NCI-H2171 treated with DMSO at 0.1 percent for 48 hours (cell line): ENCODE data around the gene METRNL.
"Not testable (repeated sequence)": the region's sequence is repeated elsewhere in the genome, so short reads cannot be mapped to it uniquely, and the experiment has no call there.

Source experiments
- DNase-seq: peaks from one replicate; lab custom pipeline; 2025; lab: John Stamatoyannopoulos, UW

The METRNL gene

DNA sequence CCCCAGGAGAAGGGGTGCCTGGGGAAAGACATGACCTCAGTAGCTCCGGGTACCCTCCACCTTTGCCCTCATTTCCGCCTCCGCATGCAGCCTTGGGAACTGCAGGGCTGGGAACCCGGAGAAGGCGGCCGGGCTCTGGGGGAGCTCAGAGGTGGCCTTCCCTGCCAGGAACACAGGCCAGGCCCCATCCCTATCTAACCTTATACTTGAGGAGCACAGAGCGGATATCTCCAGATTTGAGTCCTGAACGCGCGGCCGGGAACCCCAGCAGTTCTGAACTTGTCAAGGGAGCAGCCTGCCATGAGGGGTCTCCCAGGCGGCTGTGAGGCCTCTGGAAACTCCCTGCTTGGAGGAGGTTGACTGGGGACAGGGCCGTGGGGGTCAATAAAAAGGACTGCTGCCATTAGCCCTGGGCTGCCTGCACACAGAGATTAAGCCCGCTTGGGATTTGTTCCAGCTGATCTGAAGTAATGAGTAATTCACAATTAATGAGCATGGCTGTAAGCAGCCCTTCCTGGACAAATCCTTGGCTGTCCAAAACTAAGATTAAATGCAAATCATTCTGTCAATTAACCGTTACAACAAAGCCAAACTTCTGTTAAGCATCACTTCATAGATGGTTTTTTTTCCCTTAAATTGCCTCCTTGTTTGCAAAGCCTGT, 26.3 kb upstream of the METRNL start:
- DNase-seq = no peak

DNA sequence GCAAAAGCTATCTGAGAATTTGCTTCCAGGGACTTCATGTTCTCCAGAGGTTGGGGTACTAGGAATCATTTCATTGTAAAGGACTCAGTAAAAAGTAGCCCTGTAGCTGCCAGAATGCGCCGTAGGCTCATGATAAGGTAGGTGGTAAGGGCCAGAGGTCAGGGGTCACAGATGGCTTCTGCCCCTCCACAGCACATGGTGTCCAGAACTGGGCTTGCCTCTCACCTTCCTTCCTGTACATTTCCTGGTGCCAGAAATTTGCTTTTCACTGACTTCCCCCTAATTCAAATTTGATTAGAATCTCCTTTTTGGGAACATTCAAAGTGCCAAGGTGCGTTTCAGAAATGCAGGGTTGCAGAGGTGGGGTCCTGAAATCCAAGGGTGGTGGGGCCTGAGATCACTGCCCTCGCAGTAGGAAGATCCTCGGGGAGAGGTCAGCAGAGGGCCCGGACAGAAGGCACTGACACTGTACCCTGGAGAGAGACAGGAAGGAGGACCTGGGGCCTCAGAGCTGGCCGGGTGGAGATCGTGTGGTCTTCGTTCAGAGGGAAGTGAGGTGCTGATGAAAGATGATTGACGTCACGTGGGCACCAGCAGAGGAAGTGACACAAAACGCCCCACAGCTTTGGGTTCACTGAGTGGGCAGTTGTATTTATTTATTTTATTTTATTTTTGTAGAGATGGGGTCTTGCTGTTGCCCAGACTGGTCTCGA, 25.5 kb upstream of the METRNL start:
- no peak for DNase-seq

DNA sequence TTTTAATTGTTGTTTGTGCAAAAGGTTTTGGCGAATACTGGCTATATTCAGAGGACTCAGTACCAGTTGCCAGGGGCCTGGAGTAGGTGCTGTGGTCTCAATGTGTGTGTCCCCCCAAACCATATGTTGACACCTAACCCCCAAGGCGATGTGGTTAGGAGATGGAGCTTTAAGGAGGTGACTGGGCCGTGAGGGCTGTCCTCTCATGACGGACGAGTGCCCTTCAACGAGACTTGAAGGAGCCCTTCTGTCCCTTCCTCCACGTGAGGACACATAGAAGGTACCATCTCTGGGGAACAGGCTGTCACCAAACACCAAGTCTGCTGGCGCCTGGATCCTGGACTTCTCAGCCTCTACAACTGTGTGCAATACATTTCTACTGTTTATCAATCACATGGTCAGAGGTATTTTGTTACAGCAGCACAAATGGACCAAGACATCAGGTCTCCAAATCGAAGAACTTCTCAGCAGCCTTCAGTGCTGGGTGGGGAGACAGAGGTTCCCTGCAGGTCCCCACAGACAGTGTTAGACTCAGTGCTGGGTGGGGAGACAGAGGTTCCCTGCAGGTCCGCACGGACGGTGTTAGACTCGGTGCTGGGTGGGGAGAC, 24.8 kb upstream of the METRNL start:
- DNase-seq = no peak

DNA sequence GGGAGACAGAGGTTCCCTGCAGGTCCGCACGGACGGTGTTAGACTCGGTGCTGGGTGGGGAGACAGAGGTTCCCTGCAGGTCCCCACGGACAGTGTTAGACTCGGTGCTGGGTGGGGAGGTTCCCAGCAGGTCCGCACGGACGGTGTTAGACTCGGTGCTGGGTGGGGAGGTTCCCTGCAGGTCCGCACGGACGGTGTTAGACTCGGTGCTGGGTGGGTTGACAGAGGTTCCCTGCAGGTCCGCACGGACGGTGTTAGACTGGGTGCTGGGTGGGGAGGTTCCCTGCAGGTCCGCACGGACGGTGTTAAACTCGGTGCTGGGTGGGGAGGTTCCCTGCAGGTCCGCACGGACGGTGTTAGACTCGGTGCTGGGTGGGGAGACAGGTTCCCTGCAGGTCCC, 24.2 kb upstream of the METRNL start:
- DNase-seq = not testable (repeated sequence)

DNA sequence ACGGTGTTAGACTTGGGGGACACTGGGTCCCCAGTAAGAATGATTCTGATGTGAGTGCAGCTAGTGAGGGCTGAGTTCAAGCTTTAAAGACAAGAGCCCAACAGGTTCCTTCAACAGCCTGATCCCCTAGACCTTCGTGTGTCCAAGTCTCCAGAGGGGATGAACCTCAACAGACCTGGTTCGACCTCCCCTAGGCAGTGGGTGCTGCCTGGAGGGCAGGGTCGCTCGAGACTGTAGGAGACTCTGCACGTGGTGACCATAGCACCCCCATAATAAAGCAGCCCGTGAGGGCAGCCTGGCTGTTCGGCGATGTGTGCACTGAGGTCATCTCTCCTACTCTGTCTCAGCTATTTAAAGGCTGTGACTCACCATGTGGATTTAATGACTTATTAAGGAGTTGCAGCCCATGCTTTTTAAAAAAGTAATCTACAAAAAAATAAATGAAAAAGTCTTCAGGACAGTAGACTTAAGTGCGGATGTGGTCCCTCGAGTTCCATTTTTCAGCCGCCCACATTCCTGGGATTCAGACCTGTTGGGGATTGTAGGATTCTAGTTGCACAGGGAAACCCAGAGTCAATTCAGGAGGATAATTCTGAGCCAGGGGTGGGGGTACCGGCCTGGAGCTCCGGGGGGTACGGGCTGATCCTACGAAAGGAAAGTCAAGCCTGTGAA, 23.4 kb upstream of the METRNL start:
- DNase-seq = no peak

DNA sequence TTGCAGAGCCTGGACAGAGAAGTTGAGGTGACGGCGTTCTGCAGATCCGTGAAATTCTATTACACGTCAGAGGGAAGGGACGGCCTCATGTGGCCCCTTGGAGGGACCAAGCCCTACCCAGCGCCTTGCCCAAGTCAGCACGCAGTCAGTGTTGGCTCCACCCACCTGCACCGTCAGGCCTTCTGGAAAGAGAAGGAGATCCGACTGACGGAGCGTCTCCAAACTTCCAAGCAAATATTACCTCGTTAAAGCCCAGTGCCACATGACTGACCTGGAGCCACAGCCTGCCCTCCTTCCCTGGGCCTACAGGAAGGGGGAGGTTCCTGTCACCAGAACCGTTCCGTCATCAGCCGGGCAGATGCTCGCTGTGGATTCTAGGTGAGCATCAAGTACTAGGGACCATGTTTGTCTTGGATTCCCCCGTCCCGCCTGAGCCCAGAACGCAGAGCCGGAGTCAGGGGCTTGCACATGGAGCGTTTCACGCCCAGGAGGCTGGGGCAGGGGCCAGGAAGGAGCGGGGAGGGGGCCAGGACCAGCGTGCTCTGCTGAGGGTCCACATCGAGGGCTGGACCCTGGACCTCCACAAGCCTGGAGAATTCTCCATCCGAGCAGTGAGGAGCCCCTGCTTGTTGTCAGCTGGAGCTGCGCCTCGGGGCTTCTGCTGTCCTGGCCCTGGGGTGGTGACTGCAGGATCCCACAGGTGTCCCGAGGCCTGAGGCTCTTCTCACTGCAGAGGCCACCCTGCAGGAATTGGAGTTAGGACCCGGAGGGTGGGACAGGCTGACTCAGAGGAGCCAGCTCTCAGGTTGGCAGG, 22.6 kb upstream of the METRNL start:
- no peak for DNase-seq

DNA sequence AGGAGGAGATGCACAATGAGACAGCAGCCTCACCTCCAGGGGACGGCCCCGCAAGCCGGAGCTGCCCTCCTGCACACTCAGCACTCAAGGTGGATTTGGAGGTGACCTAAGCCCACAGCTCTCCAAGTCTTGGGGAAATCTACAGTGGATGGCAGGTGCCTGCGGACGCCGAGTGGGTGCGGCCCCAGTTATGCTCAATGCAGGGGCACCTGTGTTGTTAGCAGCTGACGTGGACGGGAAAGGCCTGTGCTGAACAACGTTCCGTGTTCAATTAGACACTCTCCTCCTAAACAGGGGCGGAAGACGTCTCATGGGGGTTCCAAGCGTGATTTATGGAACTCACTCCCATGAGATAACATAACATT, 22.0 kb upstream of the METRNL start:
- no peak for DNase-seq

DNA sequence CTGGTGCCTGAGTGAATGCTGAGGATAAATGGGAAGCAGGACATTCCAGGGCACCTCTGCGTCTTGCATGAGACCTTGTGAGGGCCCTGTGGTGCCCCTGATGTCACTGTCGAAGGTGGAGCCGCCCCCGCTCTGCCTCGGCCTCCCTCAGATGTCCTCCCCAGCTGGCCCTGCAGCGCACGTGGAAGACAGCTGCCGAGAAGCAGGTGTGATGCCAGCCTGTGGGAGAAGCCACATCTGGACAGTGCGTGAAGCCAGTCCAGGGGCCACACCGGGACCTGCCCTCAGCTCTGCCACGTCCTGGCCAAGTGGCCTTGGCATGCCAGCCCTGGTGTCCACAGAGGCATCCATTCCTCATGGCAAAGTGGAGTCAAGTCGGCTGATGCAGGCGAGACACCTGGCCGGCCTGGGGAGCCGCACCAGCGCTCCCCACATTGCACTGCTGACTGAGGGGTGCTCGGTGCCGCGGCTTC, 21.6 kb upstream of the METRNL start:
- no peak for DNase-seq

DNA sequence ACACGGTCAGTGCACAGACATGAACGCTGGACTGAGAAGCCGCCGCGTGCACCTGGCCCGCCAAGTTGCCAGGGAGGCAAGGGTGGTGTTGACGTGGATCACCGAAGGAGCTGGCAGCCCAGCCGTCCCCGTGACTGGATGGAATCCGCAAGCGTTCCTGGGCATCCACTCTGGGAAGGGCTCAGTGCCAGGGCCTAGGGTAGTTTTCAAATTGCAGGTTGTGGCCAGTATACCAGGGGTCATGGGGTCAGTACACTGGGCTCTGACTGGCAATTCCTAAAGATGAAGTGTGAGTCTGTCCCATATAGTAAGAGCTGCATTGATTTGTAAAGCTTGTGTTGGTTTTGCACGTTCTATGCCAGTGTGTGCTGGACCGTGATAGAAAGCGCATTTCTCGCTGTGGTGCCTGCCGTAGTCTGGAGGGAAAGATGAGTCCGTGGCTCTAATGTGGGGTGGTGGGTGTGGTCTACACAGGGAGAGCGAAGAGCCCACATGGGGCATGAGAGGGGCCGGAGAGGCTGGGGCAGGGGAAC, 21.1 kb upstream of the METRNL start:
- DNase-seq = no peak

DNA sequence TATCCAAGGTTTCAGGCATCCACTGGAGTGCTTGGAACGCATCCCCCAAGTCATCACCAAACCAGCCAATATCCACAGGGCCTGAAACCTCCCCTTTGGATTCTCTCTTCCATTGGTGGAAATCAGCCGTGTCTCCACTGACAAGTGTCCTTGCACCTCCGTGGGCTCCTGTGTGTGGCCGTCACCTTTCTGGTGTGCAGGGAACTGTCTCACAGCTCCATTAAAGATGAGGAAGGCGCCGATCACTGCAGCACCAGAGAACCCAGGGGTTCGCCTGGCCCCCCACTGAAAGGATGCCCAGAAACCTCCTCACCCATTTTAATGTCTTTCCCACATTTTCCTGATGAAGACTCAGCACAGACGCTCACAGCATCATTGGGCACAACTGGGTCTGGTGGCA, 17.8 kb upstream of the METRNL start:
- no peak for DNase-seq

DNA sequence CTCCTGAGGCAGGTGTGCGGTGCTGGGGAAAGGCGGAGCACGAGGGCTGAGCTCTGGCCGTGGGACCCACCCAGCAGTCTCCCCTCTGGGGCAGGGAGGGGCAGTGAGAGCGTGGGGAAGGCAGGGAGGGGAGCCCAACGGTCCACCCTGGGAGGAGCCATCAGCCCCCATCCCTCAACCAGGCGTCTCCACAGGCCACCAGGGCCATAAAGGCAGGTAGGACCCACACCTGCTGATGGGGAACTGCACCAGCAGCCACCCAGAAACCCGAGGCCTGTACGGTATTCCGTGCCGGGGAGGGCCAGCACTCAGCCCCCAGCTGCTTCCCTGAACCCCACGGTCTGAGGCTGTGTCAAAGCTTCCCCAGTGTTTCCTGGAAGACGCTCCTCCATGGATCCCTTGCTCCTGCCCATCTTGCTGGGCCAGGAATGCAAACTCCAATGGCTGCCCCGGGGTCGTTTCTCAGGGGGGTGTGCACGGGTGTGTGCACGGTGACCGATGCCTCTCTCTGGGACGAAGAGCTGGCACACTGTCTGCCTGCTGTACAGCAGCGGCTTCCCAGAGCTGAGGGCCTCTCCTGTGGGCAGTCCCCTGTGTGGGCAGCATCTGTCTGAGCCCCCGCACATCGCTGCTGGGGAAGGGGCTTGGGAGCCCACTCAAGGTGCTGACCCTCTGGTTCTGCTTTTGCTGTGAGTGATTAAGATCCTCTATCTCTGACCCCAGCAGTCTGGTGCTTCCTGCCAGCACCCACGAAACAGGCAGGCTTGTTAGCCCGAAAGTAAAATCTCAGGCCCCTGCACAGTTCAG, 17.2 kb upstream of the METRNL start:
- no peak for DNase-seq

DNA sequence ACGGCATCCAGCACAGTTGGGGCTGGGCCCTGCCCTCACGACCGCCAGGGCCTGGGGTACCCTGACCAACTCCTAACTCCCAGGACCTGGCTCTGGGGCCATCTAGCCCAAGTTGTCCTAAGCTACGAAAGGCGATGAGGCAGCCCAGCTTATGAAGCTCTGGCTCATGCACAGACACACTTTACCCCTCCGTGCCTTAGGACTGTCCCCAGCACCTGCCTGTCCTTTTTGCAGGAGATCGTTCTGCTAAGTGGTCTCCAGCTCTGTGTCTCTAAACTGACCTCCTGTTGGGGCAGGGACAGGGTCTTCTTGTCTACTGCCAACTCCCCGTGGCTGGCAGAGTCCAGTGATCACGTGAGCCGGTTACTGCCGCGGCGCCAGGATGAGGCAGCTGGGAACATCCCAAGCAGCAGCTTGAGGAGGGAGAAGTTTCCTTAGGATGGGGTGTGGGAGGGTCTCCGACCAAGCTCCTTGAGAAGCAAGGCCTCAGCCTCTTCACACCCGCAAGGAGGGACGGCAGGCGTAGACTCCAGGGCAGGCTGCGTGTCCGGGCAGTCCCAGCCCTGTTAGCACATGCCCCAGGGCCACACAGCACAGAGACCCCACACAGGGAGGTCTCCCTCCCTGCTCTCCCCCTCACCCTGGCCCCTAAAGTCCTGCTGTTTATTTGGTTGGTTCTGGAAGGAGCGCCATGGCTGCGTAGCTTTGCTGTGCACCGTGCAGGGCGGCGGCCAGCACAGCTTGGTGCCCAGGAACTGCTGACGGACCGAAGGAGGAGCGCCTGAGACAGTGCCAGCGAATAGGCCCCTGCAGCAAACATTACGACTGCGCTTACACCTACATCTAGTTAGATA, 16.4 kb upstream of the METRNL start:
- DNase-seq = no peak

DNA sequence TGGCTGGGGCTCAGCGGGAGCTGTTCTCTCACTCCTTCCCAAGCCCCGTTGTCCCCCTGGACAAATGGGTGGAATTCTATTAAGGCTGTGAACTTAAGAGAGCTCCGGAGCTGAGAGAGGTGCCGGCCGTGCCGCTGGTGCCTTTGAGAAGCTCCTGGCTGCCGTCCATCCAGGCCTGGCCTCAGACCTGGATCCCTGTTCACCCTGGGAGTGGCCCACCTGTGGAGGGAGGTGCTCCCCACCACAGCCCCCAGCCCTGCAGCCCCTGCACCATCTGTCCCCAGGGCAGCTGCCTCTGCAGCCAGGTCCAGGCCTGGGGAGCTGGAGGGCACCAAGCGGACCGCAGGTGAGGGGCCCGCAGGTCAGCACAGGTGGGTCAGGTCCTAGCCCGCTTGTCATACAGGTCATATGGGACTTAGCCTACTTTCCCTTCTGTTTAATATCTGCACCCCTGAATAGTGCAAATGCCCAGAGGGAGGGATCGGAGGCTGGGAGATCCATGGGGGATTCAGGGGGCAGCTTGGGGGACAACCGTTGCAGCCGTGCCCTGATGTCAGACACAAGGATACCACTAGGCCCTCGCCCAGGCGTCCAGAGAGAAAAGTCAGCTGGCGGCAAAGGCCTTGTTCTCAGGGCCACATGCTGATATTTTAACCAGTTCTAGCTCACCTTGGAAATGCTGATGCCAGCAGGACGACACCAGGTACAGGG, 15.2 kb upstream of the METRNL start:
- DNase-seq = no peak

DNA sequence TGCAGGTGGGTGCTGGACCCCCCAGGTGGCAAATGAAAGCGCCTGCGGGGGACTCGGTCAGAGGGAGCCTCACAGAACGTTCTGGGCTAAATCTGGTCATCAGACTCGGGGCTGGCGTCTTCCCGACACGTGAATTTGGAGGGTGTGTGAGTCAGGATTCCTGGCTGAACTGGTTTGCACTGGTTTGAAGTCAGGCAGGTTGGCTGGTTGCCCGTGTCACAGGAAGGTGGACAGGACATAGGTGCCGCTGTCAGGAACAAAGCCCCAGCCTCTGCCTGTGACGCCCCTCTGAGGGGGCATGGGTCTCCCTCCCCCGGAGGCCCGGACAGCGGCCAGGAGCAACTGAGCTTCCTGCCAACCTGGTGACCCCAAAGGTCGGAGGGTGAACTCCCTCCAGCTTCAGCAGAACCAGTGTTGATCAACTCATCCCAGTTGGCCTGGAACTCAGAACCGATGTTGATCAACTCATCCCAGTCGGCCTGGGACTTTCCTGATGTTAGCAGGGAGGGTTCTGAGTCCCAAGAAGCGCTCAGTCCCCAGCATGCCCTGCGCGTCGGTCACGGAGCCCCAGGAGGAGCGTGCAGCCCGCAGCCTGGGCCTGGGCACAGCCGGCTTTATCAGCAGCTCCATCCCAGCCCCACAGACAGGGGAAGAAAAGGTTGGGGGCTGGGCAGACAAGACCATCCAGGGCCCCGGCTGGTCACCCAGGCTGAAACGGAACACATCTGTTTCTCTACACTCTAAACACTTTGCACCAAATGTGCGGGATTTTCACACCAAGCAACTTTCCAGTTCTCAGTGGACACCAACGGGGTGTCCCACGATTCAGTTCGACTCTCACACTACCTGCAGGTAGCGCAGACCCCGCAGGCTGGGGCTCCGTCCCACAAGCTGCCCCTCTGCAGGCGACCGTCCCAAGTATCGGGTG, 14.4 kb upstream of the METRNL start:
- DNase-seq = no peak

DNA sequence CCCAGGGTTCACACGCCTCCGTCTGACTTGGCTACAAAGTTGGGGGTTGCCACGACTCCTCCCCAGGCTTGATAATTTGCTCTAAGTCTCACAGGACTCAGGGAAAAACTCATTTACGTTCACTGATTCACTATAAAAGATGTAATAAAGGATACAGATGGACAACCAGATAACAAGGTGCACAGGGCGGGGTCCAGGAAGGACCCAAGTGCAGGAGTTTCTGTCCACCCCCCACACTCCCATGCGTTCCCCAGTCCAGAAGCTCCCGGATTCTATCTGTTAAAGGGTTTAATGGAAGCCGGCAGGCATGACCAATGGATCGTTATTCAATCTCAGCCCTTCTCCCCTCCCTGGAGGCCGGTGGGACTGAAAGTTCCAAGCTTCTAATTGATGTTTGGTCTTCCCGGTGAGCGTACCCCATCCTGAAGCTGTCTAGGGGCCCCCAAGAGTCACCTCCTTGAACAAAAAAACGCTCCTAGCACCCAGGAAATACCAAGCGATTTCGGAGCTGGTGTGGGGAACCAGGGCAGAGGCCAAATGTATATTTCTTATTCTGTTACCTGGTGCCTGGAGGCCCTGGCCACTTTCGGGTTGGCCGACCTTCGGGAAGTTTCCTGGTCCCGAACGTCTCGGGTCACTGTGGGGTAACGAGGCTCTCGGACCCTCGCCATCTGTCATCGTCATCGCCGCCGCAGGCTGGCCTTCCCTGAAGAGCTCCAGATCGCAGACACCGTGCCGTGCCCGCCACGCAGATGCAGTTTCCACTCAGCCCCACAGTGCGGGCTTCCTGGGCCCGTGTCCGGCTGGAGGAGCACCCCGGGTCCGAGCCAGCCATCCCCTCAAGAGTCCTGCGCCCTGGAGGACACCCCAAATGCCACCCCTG, 13.5 kb upstream of the METRNL start:
- DNase-seq = no peak

DNA sequence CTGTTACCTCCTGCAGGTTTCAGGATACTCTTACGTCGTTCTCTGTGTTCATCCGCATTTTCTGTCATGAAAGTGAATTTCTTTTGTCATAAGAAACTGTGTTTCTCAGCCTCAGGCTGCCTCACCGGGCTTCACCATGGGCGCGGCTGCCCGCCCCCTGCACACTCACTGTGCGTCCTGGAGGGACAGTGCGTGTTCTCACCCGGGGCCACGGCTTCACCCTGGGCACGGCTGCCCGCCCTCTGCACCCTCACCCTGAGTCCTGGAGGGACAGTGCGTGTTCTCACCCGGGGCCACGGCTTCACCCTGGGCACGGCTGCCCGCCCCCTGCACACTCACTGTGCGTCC, 12.9 kb upstream of the METRNL start:
- DNase-seq = not testable (repeated sequence)

DNA sequence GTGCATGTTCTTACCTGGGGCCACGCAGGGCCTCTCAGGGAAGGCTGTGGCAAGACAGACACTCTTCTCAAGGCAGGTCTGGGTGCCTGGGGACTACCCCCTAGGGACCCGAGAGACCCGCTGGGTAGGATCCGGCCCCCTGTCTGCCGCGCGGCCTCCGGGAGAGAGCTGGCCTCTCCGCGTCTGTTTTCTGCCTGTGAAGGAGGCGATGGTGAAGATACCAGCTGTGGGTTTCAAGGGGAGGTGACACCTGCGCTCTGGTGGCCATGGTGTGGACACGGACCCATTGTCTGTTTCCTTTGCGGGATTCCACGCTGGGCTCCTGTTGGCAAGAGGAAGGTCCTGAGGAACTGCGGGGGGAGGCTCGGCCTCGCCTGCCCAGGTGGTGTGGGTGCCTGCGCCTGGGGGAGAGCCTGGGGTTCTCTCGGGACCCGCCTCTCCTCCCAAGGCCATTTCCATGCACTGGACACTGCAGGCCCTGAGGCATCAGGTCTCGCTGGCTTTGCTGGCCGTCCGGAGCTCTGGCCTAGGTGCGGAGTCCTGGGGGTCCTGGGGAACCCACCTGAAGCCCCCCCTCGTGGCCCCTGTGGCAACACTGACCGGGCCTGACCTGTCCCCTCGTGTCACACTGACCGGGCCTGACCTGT, 12.2 kb upstream of the METRNL start:
- DNase-seq = no peak
